Fibroblast of mammary gland (primary cell): Measurements from ENCODE around the gene RASAL3.
A peak's percentile ranks its signal among the peaks of the same experiment; 100 is the strongest.

Experiments
- DNase-seq: peaks from one replicate; pipeline ENCODE4 v3.0.0-alpha.2; 2010; ENCODE audit warnings: low read depth
- H3K4me3 ChIP-seq: 2 replicates; pipeline ENCODE4 v1.5.1; 2011; ENCODE audit warnings: low read depth, mild to moderate bottlenecking, low read length, moderate library complexity; ENCODE audit not compliant: control insufficient read depth
- TF ChIP-seq, protein P1 (sequence below): conservative IDR thresholded peaks from 2 replicates; pipeline ENCODE4 v1.5.1; 2011; ENCODE audit warnings: low read depth, low read length, inconsistent platforms; ENCODE audit not compliant: control insufficient read depth, insufficient read depth

RASAL3 gene

GRCh38 chr19:15426485-15427349, 37.6 kb downstream of the RASAL3 start:
- no peak overlapping the region for H3K4me3 ChIP-seq
- DNase-seq: peak; percentile 17
- TF ChIP-seq, protein P1, sequence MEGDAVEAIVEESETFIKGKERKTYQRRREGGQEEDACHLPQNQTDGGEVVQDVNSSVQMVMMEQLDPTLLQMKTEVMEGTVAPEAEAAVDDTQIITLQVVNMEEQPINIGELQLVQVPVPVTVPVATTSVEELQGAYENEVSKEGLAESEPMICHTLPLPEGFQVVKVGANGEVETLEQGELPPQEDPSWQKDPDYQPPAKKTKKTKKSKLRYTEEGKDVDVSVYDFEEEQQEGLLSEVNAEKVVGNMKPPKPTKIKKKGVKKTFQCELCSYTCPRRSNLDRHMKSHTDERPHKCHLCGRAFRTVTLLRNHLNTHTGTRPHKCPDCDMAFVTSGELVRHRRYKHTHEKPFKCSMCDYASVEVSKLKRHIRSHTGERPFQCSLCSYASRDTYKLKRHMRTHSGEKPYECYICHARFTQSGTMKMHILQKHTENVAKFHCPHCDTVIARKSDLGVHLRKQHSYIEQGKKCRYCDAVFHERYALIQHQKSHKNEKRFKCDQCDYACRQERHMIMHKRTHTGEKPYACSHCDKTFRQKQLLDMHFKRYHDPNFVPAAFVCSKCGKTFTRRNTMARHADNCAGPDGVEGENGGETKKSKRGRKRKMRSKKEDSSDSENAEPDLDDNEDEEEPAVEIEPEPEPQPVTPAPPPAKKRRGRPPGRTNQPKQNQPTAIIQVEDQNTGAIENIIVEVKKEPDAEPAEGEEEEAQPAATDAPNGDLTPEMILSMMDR: no peak

- H3K4me3 ChIP-seq: no peak overlapping the region
- no peak for DNase-seq
- TF ChIP-seq, protein P1: no peak
Observed at GRCh38 chr19:15425321-15425950, 38.9 kb downstream of the RASAL3 start.

DNA sequence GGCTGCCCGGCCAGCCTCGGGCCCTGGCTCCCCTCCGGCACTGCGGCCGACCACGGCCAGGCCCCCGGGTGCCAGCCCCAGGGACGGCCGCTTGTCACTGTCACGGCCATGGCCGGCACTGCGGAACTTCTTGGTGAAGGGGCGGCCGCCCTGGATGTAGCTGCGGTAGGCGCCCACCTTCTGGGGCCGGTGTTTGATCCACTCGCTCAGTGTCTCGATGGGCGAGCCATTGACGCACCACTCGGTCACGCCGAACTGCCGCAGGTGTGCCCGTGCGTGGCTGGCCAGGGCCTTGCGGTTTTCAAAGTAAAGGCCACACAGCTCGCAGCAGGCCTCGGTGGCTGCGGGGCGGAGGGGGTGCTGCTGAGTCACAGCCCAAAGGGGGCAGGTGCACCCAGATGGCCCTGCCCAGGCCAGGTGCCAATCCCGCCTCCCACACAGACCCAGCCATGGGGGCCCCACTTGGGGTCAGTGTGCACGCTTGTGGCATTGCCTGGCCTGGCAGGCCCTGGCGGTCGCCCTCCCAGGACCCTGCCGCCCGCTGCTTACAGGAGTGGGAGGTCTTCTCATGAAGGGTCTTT, 39.6 kb downstream of the RASAL3 start:
- H3K4me3 ChIP-seq: no peak overlapping the region
- DNase-seq: no peak
- TF ChIP-seq, protein P1: no peak

GRCh38 chr19:15424121-15424520, 40.2 kb downstream of the RASAL3 start:
- no peak for DNase-seq

DNA sequence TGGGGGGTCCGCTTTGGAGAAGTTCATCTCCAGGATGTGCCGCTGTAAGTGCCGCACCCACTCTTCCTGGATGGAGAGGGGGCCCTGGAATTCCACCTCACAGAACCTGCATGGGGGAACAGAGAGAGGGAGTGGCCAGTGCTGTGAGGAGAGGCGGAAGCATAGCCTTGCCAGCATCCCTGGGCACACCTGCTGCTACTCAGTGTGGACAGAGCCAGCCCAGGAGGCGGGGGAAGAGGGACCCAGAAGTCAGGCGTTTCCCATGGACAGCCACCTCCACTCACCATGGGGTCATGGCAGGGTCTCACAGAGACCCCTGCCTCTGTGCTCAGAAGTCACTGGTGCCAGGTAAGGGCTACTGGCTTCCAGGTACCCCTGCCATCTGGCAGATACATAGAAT, 41.2 kb downstream of the RASAL3 start:
- TF ChIP-seq, protein P1: no peak
- no peak for DNase-seq
- no peak overlapping the region for H3K4me3 ChIP-seq

More at GRCh38 chr19:15424121-15424520, 40.2 kb downstream of the RASAL3 start:
- TF ChIP-seq, protein P1: no peak
- H3K4me3 ChIP-seq: no peak overlapping the region

DNA sequence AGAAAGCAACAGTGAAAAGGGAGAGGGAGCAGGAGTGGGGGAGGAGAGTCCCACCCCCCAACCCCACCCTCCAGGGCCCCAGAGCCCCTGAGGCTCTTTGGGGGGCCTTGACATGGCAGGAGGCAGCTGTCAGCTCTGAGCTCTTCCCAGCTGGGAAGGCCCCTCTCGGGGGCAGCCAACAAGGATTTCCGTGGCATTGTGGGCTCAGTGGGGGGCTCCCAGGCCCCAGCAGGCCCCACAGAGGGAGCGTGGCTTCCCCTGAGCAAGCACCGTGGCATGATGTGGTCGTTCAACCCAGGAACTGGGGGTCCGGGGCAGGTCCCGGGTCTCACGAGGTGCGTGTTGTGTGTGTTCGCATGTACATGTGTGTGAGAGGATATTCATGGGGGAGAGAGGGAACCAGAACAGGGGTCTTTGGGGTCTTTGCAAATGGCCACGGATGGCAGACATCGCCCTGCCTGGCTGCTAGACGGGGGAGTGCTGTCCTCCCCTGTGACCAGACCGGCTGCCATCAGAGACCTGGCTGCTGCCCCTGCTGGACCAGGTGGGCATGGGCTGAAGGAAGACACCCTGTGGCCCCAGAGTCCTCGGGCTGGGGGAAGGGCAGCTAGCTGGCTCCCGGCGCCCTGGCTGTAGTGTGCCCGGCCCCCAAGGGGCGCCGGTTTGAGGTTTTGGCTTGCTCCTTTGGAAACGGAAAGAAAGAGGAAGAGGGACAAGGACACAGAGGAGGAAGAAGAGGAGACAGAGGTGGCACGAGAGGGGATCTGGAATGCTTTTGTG, 41.9 kb downstream of the RASAL3 start:
- no peak for DNase-seq
- H3K4me3 ChIP-seq: no peak overlapping the region
- TF ChIP-seq, protein P1: no peak
